ENCODE measurements around the gene RBM7.

RBM7 gene, protein sequence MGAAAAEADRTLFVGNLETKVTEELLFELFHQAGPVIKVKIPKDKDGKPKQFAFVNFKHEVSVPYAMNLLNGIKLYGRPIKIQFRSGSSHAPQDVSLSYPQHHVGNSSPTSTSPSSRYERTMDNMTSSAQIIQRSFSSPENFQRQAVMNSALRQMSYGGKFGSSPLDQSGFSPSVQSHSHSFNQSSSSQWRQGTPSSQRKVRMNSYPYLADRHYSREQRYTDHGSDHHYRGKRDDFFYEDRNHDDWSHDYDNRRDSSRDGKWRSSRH

DNA sequence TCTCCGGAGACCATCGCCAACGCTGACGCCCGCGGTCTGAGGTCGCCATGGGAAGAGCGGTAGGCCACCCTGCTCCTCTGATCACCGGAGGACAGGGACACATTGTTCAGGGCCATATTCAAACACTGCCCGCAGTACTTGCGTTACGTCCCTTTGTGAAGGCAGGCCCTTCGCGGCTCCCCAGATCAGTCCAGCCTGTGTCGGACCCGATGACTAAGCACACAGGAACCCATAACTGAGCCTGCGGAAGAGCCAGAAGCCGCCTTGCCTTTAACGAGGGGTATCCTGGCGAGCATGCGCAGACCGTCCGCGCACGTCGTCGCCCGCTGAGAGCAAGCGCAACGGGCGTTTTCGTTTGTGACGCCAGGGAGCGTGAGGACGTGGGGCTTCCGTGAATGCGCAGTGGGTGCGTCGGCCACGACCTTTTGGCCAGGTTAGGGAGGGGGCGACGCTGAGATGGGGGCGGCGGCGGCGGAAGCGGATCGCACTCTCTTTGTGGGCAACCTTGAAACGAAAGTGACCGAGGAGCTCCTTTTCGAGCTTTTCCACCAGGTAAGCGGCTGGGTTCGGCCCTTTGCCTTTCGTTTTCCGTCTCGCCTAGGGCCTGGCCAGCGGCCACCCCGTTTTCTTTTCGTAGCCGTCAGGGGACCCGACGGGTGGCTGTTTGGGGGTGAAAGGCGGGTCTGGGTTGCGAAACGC, at the start of gene RBM7, which contains the start of gene C11orf71:
Gene RBM7 (plus strand): TSS at position 451 of the 699 bp plus-strand sequence. CDS start 6 bp downstream, at position 457.
Gene C11orf71 (minus strand): TSS at position 296 of the 699 bp plus-strand sequence. CDS start 180 bp downstream, at position 116.
- DNase-seq (ENCODE audit: low read depth): peak; percentile 95

DNA sequence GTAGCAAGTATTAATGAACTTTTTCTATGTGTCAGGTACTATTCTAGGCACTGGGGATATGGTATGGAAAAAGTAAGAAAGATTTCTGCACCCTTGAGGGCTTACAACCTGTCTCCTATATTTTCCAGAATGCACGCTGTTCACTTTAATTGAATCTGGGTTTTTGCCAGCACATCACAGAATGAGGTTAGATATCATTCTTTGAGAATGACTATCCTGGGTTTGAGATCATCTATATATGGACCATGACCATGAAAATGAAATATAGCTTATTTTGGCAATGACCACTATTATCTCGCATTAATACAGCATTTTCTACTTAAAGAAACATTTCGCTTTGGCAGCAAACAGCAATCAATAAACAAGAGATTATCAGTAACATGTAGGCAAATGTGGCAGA, 47.0 kb upstream of the RBM7 start:
- no peak for DNase-seq (ENCODE audit: low read depth)

DNA sequence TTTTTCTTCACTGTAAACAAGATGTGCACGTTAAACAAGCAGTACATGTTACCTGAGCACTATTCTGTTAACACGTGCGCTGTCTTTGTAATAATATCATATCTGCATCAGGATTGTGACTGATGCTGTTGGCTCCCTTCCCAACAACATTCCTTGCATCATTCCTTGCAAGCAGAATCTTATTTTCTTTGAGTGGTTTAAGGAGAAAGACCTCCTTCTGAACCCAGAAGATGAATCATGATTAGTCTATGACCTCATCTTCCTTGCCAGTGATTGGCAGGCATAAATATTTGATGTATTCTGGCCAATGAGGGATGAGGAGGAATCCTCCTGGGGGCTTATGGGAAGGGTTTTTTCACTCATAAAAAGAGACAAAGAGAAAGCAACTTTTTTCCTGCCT, 46.4 kb upstream of the RBM7 start:
- no peak for DNase-seq (ENCODE audit: low read depth)

DNA sequence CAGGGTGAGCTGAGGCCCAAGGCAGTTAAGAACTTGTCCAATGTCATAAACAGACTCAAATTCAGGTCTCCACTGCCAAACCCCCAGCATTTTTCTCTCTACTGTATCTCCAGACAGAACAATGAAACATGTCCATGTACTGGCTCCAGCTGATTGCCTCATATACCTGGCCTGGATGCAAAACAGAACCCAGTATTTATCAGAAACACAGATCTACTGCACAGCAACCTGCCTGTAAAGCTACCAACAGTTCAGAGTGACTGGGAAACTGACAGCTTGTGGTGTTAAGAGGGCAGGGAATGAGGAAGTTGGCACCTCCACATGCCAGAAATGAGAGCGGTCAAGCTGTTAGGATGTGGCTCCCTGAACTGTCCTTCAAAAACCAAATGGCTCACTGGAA, 41.8 kb upstream of the RBM7 start:
- no peak for DNase-seq (ENCODE audit: low read depth)

DNA sequence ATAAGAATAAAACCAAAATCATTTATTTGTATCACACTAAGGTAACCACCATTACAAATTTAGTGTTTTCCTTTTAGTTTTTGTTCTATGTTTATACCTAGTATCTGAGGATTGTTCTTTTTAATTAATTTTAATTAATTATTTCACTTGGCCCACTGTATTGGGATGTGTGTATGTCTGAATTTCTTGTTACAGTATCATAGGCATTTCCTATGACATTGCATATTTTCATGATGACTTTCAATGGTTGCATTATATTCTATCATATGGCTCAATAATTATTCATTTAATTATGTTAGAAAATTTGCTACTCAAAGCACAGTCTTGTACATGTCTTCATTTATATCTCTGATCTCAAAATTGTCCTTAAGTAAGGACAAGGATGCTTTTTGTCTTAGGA, 41.1 kb upstream of the RBM7 start:
- DNase-seq (ENCODE audit: low read depth): no peak

DNA sequence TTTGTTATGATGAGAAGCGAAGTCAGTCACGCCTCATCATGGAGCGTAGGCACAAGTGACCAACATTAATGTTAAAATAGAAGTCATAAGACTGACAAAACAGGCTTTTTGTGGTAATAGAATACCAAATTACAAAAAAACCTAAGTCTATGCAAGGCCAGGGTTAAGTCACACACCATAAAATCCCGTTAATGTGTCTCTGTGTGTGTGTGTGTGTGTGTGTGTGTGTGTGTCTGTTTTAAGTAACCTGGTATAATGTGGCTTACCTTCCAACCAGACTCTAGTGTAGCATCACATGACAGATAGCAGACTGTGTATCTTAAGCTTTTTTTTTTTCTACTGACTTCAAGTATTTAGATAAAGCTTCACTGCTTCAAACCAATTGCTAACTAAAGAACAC, 38.1 kb upstream of the RBM7 start:
- DNase-seq (ENCODE audit: low read depth): no peak

DNA sequence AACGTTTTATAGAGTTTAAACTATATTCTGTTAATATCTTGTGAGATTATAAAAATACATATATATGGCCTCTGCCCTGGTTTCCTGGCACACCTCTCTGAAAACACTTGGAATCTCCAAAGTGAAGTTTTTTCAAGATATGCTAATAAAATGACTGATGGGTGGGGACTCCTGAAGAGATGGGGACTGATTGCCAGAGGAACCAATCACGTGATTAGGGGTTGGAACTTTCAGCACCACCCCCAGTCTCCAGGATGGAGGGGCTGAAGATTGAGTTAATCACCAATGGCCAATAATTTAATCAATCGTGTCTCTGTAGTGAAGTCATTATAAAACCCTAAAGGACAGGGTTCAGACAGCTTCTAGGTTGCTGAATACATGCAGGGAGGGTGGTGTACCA, 37.5 kb upstream of the RBM7 start:
- DNase-seq (ENCODE audit: low read depth): no peak

DNA sequence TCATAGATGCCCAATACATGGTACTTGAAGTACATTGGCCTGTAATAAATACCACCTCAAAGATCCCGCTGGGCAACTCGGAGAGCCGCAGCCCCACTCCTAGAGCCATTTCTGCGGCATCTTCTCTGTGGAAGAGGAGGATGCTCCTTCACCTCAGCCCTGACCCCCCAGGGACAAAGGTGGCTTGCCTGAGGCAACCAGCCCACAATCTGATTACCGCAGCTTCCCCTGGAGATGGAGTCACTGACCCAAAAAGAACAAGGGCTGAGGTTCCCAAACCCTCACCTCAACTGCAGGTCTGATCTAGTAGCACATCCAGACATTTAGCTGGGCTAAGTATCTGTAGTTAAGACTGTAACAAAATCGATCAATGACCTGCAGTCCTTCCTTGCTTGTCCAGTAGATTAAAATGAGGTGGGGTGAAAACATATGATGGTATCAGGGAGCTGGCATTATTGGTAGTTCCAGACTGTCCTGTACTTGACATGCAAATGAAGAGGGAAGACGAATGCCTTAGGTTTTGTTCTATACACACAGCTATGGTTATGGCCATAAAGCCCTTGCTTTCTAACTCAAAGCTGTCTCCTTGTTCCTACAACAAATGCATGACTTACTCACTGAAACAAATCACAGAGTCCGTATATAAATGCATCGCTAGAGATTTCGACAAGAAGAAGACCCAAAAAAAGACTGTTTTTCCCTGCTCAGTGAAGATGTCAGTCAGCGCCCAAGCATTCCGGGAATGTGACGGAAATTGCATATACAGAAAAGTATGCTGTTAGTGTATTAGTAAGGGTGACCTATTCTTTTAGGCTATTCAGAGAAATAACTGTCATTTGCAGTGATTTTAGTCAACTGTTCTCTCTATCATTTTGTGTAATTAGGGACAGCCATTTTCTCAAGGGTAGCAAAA, 33.9 kb upstream of the RBM7 start:
- no peak for DNase-seq (ENCODE audit: low read depth)

DNA sequence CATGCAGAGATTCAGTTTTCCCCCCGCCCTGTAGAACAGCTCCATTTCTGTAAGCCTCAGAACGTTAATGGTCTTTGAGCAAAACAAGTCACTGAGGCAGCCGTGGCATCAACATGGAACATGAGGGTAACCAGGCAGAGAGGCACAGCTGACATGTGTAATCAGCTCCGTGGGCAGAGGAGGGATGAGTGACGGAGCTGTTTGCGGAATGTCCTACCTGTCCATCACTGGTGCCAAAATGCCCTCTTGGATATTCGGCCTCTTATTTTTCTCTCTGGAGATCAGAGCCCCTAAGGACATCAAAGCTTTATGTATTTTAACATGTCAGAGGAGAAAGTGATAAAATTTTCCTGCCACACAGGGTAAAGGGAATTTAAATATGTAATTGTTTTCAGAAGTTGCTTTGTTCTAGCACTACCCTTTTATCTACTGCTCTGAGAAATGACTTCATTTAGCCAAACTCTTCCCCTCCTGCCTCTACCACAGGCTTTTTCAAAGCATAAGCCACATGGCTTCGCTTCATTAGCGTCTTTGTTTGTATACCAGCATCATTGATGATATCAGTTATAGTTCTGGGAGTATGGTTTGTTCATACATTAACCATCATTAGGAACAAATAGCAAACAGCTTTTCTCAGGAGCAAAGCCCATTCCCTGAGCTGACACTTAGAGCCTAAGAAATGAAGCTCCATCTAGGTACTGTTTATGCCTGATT, 33.1 kb upstream of the RBM7 start:
- no peak for DNase-seq (ENCODE audit: low read depth)

DNA sequence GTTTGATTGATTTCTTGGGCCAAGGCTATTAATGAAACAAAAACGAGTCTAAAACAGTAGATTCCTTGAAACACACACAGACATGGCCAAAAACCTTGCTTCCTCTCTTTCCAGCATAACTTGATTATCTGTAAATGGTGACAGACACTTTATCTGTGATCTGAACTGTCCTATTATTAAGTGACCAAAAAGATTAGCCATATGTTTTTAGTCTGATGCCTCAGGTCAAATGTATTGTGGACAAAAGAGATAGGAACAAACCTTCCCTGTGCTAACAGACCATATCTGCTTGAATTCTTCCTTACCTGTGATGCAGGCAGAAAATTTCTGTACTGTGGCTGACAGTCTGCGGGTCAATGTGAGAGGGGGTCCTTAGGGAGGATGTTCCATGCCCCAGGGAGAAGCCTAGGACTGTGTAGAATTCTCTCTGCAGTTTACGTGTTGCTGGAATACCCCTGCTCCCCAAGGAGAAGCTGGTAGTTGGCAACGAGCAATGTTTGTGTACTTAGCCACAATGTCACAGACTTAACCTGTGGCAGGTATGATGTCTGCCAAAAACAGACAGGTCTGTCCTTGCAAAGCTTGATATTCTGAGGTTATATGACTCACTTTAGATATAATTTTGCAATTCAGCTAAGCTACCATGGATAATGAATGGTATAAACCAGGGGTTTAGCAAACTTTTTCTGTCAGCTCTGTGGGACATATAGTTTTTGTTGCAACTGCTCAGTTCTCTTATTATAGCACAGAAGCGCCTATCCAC, 31.4 kb upstream of the RBM7 start:
- no peak for DNase-seq (ENCODE audit: low read depth)

DNA sequence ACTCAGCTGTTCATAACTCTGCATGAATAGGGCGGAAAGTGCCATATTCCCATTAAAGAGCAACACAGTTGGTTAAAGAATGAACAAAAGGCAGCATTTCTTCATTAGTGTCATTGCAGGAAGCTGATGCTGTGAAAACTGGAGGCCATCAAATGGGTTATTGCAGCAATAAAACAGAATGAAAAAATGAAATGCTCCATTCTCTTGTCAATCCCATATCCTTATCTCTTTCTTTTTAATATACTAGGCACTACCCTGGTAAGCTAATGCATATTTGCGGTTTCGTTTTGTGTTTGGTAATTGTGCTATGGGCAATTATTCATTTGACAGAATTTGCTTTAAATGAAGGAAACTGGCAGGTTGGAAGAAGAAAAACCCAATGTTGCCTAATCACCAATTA, 25.4 kb upstream of the RBM7 start:
- no peak for DNase-seq (ENCODE audit: low read depth)

DNA sequence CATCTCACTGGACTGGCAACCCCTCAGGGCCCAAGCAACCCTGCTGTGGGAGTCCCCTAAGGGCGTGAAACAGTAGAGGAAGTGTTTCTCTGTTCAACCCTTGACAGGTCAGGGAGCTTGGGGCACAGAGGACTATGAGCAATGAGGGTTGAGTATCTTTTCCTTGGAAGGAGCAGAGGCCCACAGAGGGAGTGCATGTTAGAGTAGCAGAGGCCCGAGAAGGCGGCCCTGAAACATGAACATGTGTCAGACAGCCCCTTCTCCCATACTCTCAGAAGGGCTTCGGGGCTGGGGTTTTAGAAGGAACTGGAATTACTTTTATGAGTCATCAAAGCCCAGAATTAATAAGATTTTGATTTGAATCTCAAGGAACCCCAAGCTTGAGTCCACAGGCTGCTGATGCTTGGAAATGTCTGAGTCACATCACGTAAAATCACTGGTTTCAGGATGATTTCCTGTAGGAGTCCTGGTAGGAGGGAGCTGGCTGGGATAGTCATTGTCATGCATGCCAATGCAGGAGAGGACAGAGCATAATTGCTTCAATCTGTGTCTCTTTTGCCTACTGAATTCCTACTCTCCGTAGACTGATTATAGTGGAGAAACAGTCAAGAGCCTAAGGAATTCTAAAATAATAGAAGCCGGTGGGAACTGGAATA, 22.7 kb upstream of the RBM7 start:
- DNase-seq (ENCODE audit: low read depth): no peak

DNA sequence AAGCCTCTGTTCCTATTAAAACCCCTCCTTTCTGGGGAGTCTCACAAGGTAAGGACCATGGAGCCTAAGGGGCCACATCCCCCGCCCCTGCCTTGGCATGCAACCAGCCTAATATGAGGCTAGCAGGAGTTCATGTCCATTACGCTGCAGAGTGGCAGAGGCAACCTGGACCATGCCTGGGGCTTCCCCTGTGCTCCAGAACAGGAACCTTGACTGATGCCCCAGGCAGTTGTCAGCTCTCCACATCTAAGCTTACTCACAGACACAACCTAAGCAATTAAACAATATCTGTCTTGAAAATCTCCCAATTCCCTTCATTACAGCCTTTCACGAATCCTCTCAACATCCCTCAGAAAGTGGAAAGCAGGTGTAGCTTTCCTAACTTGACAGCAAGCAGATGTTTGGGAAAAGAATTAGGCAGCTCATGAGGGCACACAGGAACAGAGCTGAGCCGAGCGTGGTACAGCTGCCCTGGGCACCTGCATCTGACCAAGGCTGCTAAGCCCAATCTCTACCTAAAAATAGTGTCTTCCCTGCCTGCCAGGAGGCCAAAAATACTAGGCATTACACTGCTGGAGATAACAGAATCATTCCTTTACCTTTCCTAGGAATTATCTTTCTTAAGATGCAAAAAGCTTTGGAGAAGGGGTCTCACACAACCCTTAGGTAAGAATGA, 20.9 kb upstream of the RBM7 start:
- no peak for DNase-seq (ENCODE audit: low read depth)

DNA sequence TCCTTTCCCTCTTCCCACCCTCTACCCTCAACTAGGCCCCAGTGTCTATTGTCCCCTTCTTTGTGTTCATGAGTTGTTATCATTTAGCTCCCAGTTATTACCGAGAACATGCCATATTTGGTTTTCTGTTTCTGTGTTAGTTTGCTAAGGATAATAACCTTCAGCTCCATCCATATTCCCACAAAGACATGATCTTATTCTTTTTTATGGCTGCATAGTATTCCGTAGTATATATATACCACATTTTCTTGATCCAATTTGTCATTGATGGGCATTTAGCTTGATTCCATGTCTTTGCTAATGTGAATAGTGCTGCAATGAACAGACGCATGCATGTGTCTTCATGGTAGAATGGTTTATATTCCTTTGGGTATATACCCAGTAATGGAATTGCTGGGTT, 18.0 kb upstream of the RBM7 start:
- no peak for DNase-seq (ENCODE audit: low read depth)

DNA sequence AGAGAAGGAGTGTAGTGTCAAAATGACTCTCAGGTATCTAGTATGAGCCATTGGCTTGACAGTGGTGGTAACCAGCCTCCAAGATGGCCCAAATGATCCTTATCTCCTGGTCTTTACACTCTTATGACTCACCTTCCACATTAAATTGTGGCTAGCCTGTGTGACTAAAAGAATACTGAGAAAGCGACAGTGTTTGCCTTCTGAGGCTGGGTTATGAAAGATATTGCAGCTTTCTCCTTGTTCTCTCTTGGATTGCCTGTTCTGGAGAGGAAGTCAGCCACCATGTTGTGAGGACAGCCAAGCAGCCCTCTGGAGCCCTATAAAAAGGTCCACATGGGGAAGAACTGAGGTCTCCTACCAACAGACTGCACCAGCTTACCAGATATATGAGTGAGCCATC, 16.0 kb upstream of the RBM7 start:
- DNase-seq (ENCODE audit: low read depth): no peak

DNA sequence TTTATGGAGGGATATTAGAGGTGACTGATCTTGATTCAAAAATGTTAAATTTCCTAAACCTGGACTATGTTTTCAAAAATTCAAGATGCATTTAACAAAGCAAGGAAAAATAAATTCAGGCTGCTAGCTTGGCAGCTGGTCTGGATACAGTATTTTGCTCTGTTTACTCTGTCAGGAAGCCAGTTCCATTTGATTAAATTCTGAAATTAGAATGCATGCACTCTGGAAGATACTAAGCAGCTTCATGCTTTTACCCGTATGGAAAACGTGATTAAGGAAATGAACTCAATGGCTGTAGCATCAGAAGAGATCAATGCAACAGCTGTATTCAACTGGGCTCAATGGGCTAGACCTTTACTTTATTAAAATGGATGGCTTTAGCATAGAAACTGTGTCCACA, 14.3 kb upstream of the RBM7 start:
- no peak for DNase-seq (ENCODE audit: low read depth)

DNA sequence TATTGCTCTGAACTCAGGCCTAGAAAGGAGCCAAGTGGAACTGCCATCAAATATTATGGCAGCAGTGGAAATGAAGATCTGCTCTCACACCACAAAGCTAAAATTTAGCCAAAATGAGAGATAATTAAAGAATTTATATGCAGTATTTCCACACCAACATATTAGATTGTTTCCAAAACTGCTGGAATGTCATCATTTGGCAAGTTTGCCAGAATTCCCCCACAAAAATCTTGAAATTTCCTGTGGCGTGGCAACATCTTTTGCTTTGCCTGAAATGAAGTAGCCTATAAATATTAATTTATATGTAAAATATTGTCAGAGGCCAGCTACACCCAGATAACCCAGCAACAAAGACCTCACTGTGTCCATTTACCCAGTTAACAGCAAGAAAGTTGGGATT, 13.9 kb upstream of the RBM7 start:
- DNase-seq (ENCODE audit: low read depth): no peak

DNA sequence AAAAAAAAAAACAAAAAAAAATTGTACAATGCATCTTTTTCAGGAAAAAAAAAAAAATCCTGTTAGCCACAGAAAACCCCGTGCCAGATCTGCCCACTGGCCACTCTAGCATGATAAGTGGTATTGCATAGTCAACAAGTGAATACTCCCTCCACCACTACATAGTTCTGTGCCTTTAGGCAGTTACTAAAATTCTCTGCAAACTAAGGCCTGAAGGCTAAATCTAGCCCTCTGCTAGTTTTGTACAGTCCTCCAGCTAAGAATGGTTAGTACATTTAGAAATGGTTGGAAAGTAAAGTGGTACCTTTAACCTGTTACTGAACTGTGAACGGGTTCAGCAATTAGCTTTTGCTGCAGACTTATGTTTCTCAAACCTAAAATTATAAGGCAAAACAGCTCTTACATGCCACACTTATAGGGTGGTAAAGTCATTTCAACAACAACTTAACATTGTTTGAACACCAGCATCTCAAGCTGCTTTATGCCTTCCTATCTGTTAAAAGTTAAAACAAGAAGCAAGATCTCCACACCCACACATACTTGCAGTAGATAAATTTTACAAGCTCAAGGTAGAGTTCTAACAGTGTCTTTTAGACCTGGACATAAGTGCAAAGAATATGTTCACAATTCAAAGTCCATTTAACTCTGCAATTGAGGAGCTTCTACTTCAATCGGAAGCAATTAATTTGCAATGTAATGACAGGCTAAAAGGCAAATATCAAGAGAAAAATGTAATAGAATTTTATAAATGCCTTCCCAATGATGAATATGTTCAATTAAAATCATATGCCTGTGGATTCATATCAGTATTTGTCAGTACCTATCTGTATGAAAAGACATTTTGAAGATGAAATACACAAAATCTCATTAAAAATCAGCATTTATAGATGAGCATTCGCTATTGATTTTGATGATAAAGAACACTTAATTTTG, 7.5 kb upstream of the RBM7 start:
- no peak for DNase-seq (ENCODE audit: low read depth)

DNA sequence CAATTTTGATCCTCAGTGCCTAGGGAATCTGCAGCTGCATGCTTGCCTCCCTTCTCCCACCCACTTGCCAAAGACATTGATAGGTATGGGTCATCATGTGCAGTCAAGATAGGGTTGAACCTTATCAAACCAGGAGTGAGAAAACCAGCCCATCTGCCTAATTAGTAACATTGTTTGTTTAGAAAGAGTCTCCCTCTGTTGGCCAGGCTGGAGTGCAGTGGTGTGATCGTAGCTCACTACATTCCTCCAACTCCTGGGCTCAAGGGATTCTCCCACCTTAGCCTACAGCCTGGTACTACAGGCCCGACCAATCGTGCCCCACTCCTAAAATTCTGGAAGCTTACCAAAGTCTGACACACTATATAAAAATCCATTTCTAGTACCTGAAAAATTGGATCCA, 4.7 kb upstream of the RBM7 start:
- no peak for DNase-seq (ENCODE audit: low read depth)
